Glutamatergic neuron (in vitro differentiated cells): Measurements from ENCODE around the gene FOXN3. TPM values are rescaled to one million over a fixed set of nuclear protein-coding genes. Genes with fewer than 3 reads are reported as not detected.

Experiments
- DNase-seq: peaks from one replicate; pipeline ENCODE4 v3.0.0; 2022
- H3K27ac Mint-ChIP-seq: one replicate; pipeline ENCODE4 v1.8.0; 2020; ENCODE audit warnings: mild to moderate bottlenecking, mixed read lengths, inconsistent platforms; ENCODE audit not compliant: unreplicated experiment
- H3K27me3 Mint-ChIP-seq: one replicate; pipeline ENCODE4 v1.8.0; 2020; ENCODE audit warnings: mild to moderate bottlenecking, moderate library complexity, mixed read lengths, inconsistent platforms; ENCODE audit not compliant: unreplicated experiment
- H3K36me3 Mint-ChIP-seq: one replicate; pipeline ENCODE4 v1.8.0; 2020; ENCODE audit warnings: mild to moderate bottlenecking, mixed read lengths, inconsistent platforms; ENCODE audit not compliant: unreplicated experiment
- H3K4me1 Mint-ChIP-seq: one replicate; pipeline ENCODE4 v1.8.0; 2020; ENCODE audit warnings: mild to moderate bottlenecking, low read depth, mixed read lengths, inconsistent platforms; ENCODE audit not compliant: unreplicated experiment
- H3K4me3 Mint-ChIP-seq: one replicate; pipeline ENCODE4 v1.8.0; 2020; ENCODE audit warnings: mild to moderate bottlenecking, mixed read lengths, inconsistent platforms; ENCODE audit not compliant: unreplicated experiment
- H3K9me3 Mint-ChIP-seq: one replicate; pipeline ENCODE4 v1.8.0; 2020; ENCODE audit warnings: mild to moderate bottlenecking, moderate library complexity, mixed read lengths, inconsistent platforms; ENCODE audit not compliant: unreplicated experiment
- CTCF ChIP-seq: fragments of 200-600 bp; sonication (generic); IDR thresholded peaks from one replicate; pipeline ENCODE4 v1.5.0; 2021; ENCODE audit not compliant: partially characterized antibody, unreplicated experiment
- total RNA-seq: library from RNA; stranded (reverse); fragmentation: NEBNext Ultra II Directional; extraction: Animal tissue kit (Norgen Biotek cat#: 25700); gene quantifications from one replicate; pipeline ENCODE4 v1.2.1, GENCODE V29; 2021; ENCODE audit not compliant: unreplicated experiment

Gene FOXN3
- total RNA-seq, 1 donor from 2014 or later: 139 TPM

GRCh38 chr14:89134640-89135039 is 282.4 kb downstream of the FOXN3 start:
- Mint-ChIP-seq H3K27ac (no peak overlapping the region), H3K4me1 (no peaks in the 10 kb centered on the region), H3K9me3 (peaks cover 1% of the 10 kb centered on the region), H3K36me3 (peaks cover 12% of the 10 kb centered on the region), H3K4me3 (no peak overlapping the region), H3K27me3 (peaks cover 5% of the 10 kb centered on the region)
- no peak for DNase-seq
- no peak for TF ChIP-seq CTCF

- Mint-ChIP-seq H3K4me1 (no peaks in the 10 kb centered on the region), H3K27ac (no peak overlapping the region), H3K4me3 (no peak overlapping the region), H3K27me3 (peaks cover under 1% of the 10 kb centered on the region), H3K9me3 (no peaks in the 10 kb centered on the region), H3K36me3 (peaks cover under 1% of the 10 kb centered on the region)
- no peak for TF ChIP-seq CTCF
- DNase-seq: no peak
These were observed 285.9 kb downstream of the FOXN3 start for GRCh38 chr14:89131004-89131750.

- Mint-ChIP-seq H3K27me3 (no peaks in the 10 kb centered on the region), H3K4me1 (no peaks in the 10 kb centered on the region), H3K4me3 (no peak overlapping the region), H3K27ac (no peak overlapping the region), H3K9me3 (no peaks in the 10 kb centered on the region), H3K36me3 (no peaks in the 10 kb centered on the region)
- no peak for DNase-seq
- no peak for TF ChIP-seq CTCF
These were observed 287.5 kb downstream of the FOXN3 start for GRCh38 chr14:89129570-89129969.

GRCh38 chr14:89128311-89129026 is 288.6 kb downstream of the FOXN3 start:
- H3K4me1 Mint-ChIP-seq: no peaks in the 10 kb centered on the region
- no peaks in the 10 kb centered on the region for H3K36me3 Mint-ChIP-seq
- DNase-seq: no peak
- no peak overlapping the region for H3K4me3 Mint-ChIP-seq
- TF ChIP-seq CTCF: no peak
- no peaks in the 10 kb centered on the region for H3K27me3 Mint-ChIP-seq
- no peaks in the 10 kb centered on the region for H3K9me3 Mint-ChIP-seq
- no peak overlapping the region for H3K27ac Mint-ChIP-seq

GRCh38 chr14:89126461-89126860 is 290.6 kb downstream of the FOXN3 start:
- TF ChIP-seq CTCF: no peak
- no peak overlapping the region for H3K27ac Mint-ChIP-seq
- H3K27me3 Mint-ChIP-seq: no peaks in the 10 kb centered on the region
- DNase-seq: no peak
- H3K4me3 Mint-ChIP-seq: no peak overlapping the region
- no peaks in the 10 kb centered on the region for H3K36me3 Mint-ChIP-seq
- H3K9me3 Mint-ChIP-seq: no peaks in the 10 kb centered on the region
- H3K4me1 Mint-ChIP-seq: peaks cover 8% of the 10 kb centered on the region
